Right forelimb (tissue), 1 donor: Measurements from ENCODE around the gene TRIO.

Experiments used
- DNase-seq: peaks from one replicate; pipeline ENCODE4 v3.0.0-alpha.2; 2018

TRIO gene

GRCh38 chr5:14229181-14229580, 86.0 kb downstream of the TRIO start:
- no peak for DNase-seq

- no peak for DNase-seq
These were observed 86.6 kb downstream of the TRIO start for GRCh38 chr5:14229734-14230133.

- DNase-seq = no peak
These were observed 88.0 kb downstream of the TRIO start for GRCh38 chr5:14231156-14231555.

GRCh38 chr5:14231890-14232289, 88.7 kb downstream of the TRIO start:
- DNase-seq = no peak

- no peak for DNase-seq
These were observed 91.1 kb downstream of the TRIO start for GRCh38 chr5:14234204-14234603.

GRCh38 chr5:14235872-14236271, 92.7 kb downstream of the TRIO start:
- no peak for DNase-seq

GRCh38 chr5:14236757-14237156, 93.6 kb downstream of the TRIO start:
- DNase-seq = no peak

GRCh38 chr5:14237317-14238086, 94.4 kb downstream of the TRIO start:
- no peak for DNase-seq

GRCh38 chr5:14238272-14238671, 95.1 kb downstream of the TRIO start:
- no peak for DNase-seq

GRCh38 chr5:14239404-14239803, 96.3 kb downstream of the TRIO start:
- DNase-seq = no peak

GRCh38 chr5:14239951-14240350, 96.8 kb downstream of the TRIO start:
- no peak for DNase-seq

GRCh38 chr5:14240359-14240758, 97.2 kb downstream of the TRIO start:
- DNase-seq = no peak

- no peak for DNase-seq
These were observed 98.0 kb downstream of the TRIO start for GRCh38 chr5:14241141-14241540.

GRCh38 chr5:14242447-14242846, 99.3 kb downstream of the TRIO start:
- DNase-seq = no peak

- no peak for DNase-seq
These were observed 99.8 kb downstream of the TRIO start for GRCh38 chr5:14242871-14243383.

- no peak for DNase-seq
These were observed 100.6 kb downstream of the TRIO start for GRCh38 chr5:14243766-14244165.

- no peak for DNase-seq
These were observed 101.6 kb downstream of the TRIO start for GRCh38 chr5:14244721-14245120.

GRCh38 chr5:14245132-14245925, 102.2 kb downstream of the TRIO start:
- no peak for DNase-seq

- no peak for DNase-seq
These were observed 103.4 kb downstream of the TRIO start for GRCh38 chr5:14246350-14247053.

GRCh38 chr5:14247054-14247386, 103.9 kb downstream of the TRIO start:
- no peak for DNase-seq

GRCh38 chr5:14249258-14250082, 106.3 kb downstream of the TRIO start:
- DNase-seq = no peak

- peak; percentile 72 for DNase-seq
These were observed 107.0 kb downstream of the TRIO start for GRCh38 chr5:14250084-14250695.
